ENCODE data around the gene MSMB.

Gene MSMB

DNA sequence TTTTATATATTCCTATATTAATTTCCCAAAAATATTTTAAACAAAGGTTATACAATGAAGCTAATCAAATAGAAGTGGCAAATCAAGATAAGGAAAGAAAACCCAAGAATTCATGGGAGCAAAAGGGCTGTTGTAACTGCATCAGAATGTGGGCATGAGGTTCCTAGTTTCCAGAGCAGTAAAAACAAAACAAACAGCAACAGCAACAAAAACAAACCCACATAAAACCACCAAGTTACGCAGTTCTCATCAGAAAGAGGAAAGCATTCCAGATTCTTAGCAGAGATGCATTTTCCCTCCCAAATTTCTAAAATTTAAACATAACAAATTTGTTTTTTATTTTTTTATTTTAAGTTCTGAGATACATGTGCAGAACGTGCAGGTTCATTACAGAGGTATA lies 34.8 kb upstream of the MSMB start (continued):
- TF ChIP-seq ZNF350 (tag by site-specific recombination; IDR thresholded peaks at IDR 0.05): no peak

- Histone ChIP-seq H3K36me3 (ENCODE audit: control insufficient read depth in 2 of 2, insufficient read depth in 1 of 2, low read length in 2 of 2) (no peaks in the 10 kb centered on the region), H3K9me3 (ENCODE audit: control insufficient read depth, insufficient read depth, low read depth, low read length) (no peaks in the 10 kb centered on the region), H3K27ac (ENCODE audit: extremely low read depth, low read depth, low read length) (no peak overlapping the region), H3K4me3 (ENCODE audit: low read depth, low read length) (no peak overlapping the region), H3K4me1 (ENCODE audit: control insufficient read depth, insufficient read depth, low read length) (no peaks in the 10 kb centered on the region)
- ChIA-PET POLR2A (no interaction called here), CTCF (no interaction called here)
- TF ChIP-seq ZNF37A (tag by site-specific recombination; IDR thresholded peaks at IDR 0.05) (no peak), ZNF184 (tag by site-specific recombination; IDR thresholded peaks at IDR 0.05) (no peak), ZNF600 (tag by site-specific recombination; IDR thresholded peaks at IDR 0.05) (no peak), SP7 (tag by site-specific recombination; IDR thresholded peaks at IDR 0.05) (no peak), ZNF747 (tag by site-specific recombination; IDR thresholded peaks at IDR 0.05) (no peak), ZSCAN4 (tag by site-specific recombination; IDR thresholded peaks at IDR 0.05) (no peak), ZBTB17 (tag by site-specific recombination; IDR thresholded peaks at IDR 0.05) (no peak), ZNF521 (tag by site-specific recombination; IDR thresholded peaks at IDR 0.05) (no peak)
- TF ChIP-seq, protein P1, sequence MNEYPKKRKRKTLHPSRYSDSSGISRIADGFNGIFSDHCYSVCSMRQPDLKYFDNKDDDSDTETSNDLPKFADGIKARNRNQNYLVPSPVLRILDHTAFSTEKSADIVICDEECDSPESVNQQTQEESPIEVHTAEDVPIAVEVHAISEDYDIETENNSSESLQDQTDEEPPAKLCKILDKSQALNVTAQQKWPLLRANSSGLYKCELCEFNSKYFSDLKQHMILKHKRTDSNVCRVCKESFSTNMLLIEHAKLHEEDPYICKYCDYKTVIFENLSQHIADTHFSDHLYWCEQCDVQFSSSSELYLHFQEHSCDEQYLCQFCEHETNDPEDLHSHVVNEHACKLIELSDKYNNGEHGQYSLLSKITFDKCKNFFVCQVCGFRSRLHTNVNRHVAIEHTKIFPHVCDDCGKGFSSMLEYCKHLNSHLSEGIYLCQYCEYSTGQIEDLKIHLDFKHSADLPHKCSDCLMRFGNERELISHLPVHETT (tag by site-specific recombination; IDR thresholded peaks at IDR 0.05): no peak
- TF ChIP-seq, protein P2, sequence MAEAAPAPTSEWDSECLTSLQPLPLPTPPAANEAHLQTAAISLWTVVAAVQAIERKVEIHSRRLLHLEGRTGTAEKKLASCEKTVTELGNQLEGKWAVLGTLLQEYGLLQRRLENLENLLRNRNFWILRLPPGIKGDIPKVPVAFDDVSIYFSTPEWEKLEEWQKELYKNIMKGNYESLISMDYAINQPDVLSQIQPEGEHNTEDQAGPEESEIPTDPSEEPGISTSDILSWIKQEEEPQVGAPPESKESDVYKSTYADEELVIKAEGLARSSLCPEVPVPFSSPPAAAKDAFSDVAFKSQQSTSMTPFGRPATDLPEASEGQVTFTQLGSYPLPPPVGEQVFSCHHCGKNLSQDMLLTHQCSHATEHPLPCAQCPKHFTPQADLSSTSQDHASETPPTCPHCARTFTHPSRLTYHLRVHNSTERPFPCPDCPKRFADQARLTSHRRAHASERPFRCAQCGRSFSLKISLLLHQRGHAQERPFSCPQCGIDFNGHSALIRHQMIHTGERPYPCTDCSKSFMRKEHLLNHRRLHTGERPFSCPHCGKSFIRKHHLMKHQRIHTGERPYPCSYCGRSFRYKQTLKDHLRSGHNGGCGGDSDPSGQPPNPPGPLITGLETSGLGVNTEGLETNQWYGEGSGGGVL (tag by site-specific recombination; IDR thresholded peaks at IDR 0.05): no peak
These were observed 33.9 kb upstream of the MSMB start for GRCh38 chr10:46079831-46080585.

DNA sequence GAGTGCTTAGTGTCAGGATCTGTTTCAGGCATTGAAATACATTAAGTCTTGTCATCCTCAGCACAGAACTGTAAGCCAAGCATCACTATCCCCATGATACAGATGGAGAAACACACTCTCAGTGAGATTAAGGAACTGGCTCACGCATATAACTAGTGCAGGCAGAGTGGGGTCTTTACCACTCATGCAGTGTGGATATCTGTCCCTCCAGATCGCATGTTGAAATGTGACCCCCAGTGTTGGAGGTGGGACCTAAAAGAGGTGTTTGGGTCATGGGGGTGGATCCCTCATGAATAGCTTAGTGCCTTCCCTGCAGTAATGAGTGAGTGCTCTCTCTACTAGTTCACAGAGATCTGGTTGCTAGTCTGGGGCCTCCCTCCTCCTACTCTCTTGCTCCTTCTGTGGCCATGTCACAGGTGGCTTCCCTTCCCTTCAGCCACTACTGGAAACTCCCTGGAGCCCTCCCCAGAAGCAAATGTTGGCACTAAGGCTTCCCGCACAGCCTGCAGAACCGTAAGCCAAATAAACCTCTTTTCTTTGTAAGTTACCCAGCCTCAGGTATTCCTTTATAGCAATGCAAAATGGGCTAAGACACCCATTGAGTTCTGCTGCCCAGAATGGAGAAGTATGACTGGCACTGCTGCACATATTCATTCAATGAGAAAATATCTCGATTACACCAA lies 31.8 kb upstream of the MSMB start:
- ChIA-PET POLR2A (no interaction called here), CTCF (no interaction called here)
- TF ChIP-seq ZBTB44 (tag by site-specific recombination; IDR thresholded peaks at IDR 0.05) (no peak), SALL2 (tag by site-specific recombination; IDR thresholded peaks at IDR 0.05; ENCODE audit: borderline replicate concordance) (no peak), KLF17 (tag by site-specific recombination; IDR thresholded peaks at IDR 0.05) (no peak), ZNF239 (tag by site-specific recombination; IDR thresholded peaks at IDR 0.05) (no peak), ZNF174 (tag by site-specific recombination; IDR thresholded peaks at IDR 0.05) (no peak), ZSCAN4 (tag by site-specific recombination; IDR thresholded peaks at IDR 0.05) (no peak)
- TF ChIP-seq, protein P3, sequence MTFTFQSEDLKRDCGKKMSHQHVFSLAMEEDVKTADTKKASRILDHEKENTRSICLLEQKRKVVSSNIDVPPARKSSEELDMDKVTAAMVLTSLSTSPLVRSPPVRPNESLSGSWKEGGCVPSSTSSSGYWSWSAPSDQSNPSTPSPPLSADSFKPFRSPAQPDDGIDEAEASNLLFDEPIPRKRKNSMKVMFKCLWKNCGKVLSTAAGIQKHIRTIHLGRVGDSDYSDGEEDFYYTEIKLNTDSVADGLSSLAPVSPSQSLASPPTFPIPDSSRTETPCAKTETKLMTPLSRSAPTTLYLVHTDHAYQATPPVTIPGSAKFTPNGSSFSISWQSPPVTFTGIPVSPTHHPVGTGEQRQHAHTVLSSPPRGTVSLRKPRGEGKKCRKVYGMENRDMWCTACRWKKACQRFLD (tag by site-specific recombination; IDR thresholded peaks at IDR 0.05): no peak
- TF ChIP-seq, protein P4, sequence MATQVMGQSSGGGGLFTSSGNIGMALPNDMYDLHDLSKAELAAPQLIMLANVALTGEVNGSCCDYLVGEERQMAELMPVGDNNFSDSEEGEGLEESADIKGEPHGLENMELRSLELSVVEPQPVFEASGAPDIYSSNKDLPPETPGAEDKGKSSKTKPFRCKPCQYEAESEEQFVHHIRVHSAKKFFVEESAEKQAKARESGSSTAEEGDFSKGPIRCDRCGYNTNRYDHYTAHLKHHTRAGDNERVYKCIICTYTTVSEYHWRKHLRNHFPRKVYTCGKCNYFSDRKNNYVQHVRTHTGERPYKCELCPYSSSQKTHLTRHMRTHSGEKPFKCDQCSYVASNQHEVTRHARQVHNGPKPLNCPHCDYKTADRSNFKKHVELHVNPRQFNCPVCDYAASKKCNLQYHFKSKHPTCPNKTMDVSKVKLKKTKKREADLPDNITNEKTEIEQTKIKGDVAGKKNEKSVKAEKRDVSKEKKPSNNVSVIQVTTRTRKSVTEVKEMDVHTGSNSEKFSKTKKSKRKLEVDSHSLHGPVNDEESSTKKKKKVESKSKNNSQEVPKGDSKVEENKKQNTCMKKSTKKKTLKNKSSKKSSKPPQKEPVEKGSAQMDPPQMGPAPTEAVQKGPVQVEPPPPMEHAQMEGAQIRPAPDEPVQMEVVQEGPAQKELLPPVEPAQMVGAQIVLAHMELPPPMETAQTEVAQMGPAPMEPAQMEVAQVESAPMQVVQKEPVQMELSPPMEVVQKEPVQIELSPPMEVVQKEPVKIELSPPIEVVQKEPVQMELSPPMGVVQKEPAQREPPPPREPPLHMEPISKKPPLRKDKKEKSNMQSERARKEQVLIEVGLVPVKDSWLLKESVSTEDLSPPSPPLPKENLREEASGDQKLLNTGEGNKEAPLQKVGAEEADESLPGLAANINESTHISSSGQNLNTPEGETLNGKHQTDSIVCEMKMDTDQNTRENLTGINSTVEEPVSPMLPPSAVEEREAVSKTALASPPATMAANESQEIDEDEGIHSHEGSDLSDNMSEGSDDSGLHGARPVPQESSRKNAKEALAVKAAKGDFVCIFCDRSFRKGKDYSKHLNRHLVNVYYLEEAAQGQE (tag by site-specific recombination; IDR thresholded peaks at IDR 0.05): no peak

More for the DNA sequence above, 31.8 kb upstream of the MSMB start:
- H3K36me3 ChIP-seq (ENCODE audit: control insufficient read depth in 2 of 2, insufficient read depth in 1 of 2, low read length in 2 of 2): no peaks in the 10 kb centered on the region
- H3K4me1 ChIP-seq (ENCODE audit: control insufficient read depth, insufficient read depth, low read length): no peaks in the 10 kb centered on the region
- H3K27ac ChIP-seq (ENCODE audit: extremely low read depth, low read depth, low read length): no peak overlapping the region
- no peak overlapping the region for H3K4me3 ChIP-seq (ENCODE audit: low read depth, low read length)
- H3K9me3 ChIP-seq (ENCODE audit: control insufficient read depth, insufficient read depth, low read depth, low read length): no peaks in the 10 kb centered on the region
